ENCODE results near the gene LHX4. TPM values are rescaled to one million over a fixed set of nuclear protein-coding genes. Genes with fewer than 3 reads are reported as not detected.

LHX4 gene
- total and polyA plus RNA-seq, 4 donors: under 0.01 to 0.19 (median 0.05) TPM

DNA sequence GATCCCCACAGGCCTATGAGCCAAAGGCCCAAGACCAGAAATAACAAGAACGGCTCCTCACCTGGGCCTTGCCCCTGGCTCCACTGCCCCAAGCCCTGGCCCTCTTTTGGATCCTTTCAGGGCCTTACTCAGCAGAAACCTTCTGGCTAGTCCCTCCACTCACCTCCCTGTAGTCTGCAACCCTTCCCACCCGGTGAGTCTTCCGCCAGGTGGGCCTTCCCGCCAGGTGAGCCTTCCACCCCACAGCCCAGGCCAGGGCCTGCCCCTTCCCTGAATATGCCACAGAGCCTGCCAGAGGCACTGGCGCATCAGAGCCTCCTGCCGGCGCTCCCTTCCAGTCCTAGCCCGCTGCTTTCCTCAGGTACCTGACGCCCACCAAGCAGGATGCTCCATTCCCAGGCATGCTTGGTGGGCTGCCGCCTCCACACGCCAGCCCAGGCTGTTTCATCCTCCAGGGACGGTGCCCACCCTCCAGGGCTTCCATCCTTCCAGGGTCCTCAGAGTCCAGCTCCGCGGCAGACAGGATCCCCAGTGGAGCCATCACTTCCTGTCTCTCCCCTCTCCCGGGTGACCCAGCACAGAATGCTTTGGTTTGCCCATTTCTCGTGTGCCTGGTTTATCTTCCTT, 20.9 kb downstream of the LHX4 start (continued):
- TF ChIP-seq, protein P1, sequence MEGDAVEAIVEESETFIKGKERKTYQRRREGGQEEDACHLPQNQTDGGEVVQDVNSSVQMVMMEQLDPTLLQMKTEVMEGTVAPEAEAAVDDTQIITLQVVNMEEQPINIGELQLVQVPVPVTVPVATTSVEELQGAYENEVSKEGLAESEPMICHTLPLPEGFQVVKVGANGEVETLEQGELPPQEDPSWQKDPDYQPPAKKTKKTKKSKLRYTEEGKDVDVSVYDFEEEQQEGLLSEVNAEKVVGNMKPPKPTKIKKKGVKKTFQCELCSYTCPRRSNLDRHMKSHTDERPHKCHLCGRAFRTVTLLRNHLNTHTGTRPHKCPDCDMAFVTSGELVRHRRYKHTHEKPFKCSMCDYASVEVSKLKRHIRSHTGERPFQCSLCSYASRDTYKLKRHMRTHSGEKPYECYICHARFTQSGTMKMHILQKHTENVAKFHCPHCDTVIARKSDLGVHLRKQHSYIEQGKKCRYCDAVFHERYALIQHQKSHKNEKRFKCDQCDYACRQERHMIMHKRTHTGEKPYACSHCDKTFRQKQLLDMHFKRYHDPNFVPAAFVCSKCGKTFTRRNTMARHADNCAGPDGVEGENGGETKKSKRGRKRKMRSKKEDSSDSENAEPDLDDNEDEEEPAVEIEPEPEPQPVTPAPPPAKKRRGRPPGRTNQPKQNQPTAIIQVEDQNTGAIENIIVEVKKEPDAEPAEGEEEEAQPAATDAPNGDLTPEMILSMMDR (IDR thresholded peaks at IDR 0.05; ENCODE audit: low read depth, low read length, missing input control): no peak
- TF ChIP-seq SP1 (IDR thresholded peaks at IDR 0.05): no peak
- TF ChIP-seq YY1 (IDR thresholded peaks at IDR 0.05): no peak
- TF ChIP-seq FOXA1 (IDR thresholded peaks at IDR 0.05): no peak
- no peak for TF ChIP-seq HNF4A (conservative IDR thresholded peaks at IDR 0.05)
- TF ChIP-seq RAD21 (IDR thresholded peaks at IDR 0.05): no peak

DNA sequence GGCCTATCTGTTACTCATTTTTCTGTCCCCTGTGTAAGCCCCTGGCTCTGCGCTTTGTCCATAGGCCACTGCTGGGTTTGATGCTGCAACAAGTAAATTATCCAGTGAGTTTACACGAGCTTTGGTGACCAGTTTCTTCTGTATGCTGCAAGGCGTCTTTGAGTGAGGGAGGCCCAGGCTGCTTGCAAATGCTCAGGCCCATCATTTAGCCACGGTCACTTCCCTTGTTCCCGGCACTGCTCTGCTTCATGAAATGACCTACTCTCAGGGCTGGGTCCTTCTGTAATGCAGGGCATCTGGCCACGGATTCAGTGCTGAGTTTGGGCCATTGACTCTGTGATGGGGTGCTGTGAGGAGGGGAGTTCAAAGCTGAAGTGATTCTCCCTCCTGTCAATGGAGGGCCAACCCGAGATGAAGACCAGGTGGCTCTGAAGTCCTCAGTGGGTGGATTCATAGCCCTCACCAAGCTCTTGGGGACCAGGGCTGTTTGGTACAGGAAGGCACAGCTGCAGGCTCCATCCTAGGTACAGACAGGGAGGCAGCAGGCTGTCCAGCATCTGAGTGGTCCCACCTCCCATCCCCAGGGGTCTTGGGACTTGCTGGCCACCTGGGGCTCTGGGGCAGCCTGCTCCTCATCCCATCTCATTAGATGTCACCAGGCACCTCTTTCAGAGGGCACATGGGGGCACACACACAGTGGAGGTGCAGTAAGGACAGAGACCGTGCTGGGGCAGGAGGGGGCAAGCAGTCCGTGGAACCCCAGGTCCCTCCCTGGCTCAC, 21.7 kb downstream of the LHX4 start:
- DNase-seq (ENCODE audit: low spot score): no peak
- no peaks in the 10 kb centered on the region for H3K27me3 ChIP-seq (ENCODE audit: control insufficient read depth in 4 of 4, insufficient read depth in 4 of 4, low read length in 3 of 4)

More for the DNA sequence above, 21.7 kb downstream of the LHX4 start:
- H3K4me3 ChIP-seq (ENCODE audit: low read depth in 1 of 3, low read length in 3 of 3): no peak overlapping the region
- H3K9ac ChIP-seq (ENCODE audit: low read depth in 1 of 2, low read length in 2 of 2): no peak overlapping the region
- H3K4me1 ChIP-seq (ENCODE audit: control insufficient read depth in 4 of 4, insufficient read depth in 4 of 4, low read length in 3 of 4): no peaks in the 10 kb centered on the region
- no peak overlapping the region for H3K27ac ChIP-seq (ENCODE audit: low read depth in 1 of 2, low read length in 2 of 2)
- H3K36me3 ChIP-seq (ENCODE audit: control insufficient read depth in 4 of 4, insufficient read depth in 3 of 4, low read depth in 1 of 4, low read length in 3 of 4): no peaks in the 10 kb centered on the region
- 86% methylated on average over 9 of the region's 9 CpGs for WGBS
- no peak for TF ChIP-seq TAF1 (conservative IDR thresholded peaks at IDR 0.05)
- no peak for TF ChIP-seq HNF4G (IDR thresholded peaks at IDR 0.05)
- no peak for TF ChIP-seq RAD21 (IDR thresholded peaks at IDR 0.05)
- TF ChIP-seq, protein P2, sequence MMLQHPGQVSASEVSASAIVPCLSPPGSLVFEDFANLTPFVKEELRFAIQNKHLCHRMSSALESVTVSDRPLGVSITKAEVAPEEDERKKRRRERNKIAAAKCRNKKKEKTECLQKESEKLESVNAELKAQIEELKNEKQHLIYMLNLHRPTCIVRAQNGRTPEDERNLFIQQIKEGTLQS (IDR thresholded peaks at IDR 0.05): no peak
- TF ChIP-seq, protein P3, sequence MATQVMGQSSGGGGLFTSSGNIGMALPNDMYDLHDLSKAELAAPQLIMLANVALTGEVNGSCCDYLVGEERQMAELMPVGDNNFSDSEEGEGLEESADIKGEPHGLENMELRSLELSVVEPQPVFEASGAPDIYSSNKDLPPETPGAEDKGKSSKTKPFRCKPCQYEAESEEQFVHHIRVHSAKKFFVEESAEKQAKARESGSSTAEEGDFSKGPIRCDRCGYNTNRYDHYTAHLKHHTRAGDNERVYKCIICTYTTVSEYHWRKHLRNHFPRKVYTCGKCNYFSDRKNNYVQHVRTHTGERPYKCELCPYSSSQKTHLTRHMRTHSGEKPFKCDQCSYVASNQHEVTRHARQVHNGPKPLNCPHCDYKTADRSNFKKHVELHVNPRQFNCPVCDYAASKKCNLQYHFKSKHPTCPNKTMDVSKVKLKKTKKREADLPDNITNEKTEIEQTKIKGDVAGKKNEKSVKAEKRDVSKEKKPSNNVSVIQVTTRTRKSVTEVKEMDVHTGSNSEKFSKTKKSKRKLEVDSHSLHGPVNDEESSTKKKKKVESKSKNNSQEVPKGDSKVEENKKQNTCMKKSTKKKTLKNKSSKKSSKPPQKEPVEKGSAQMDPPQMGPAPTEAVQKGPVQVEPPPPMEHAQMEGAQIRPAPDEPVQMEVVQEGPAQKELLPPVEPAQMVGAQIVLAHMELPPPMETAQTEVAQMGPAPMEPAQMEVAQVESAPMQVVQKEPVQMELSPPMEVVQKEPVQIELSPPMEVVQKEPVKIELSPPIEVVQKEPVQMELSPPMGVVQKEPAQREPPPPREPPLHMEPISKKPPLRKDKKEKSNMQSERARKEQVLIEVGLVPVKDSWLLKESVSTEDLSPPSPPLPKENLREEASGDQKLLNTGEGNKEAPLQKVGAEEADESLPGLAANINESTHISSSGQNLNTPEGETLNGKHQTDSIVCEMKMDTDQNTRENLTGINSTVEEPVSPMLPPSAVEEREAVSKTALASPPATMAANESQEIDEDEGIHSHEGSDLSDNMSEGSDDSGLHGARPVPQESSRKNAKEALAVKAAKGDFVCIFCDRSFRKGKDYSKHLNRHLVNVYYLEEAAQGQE (IDR thresholded peaks at IDR 0.05): no peak
- TF ChIP-seq YY1 (IDR thresholded peaks at IDR 0.05): no peak
- TF ChIP-seq, protein P4, sequence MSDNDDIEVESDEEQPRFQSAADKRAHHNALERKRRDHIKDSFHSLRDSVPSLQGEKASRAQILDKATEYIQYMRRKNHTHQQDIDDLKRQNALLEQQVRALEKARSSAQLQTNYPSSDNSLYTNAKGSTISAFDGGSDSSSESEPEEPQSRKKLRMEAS (IDR thresholded peaks at IDR 0.05): no peak
- no peak for TF ChIP-seq RXRA (IDR thresholded peaks at IDR 0.05)
- TF ChIP-seq NR2F2 (IDR thresholded peaks at IDR 0.05): no peak
- no peak for TF ChIP-seq EGR1 (IDR thresholded peaks at IDR 0.05; ENCODE audit: low read depth in 2 of 2)
- TF ChIP-seq, protein P5, sequence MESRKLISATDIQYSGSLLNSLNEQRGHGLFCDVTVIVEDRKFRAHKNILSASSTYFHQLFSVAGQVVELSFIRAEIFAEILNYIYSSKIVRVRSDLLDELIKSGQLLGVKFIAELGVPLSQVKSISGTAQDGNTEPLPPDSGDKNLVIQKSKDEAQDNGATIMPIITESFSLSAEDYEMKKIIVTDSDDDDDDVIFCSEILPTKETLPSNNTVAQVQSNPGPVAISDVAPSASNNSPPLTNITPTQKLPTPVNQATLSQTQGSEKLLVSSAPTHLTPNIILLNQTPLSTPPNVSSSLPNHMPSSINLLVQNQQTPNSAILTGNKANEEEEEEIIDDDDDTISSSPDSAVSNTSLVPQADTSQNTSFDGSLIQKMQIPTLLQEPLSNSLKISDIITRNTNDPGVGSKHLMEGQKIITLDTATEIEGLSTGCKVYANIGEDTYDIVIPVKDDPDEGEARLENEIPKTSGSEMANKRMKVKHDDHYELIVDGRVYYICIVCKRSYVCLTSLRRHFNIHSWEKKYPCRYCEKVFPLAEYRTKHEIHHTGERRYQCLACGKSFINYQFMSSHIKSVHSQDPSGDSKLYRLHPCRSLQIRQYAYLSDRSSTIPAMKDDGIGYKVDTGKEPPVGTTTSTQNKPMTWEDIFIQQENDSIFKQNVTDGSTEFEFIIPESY (IDR thresholded peaks at IDR 0.05): no peak
- no peak for TF ChIP-seq SP1 (IDR thresholded peaks at IDR 0.05)
- no peak for TF ChIP-seq JUND (IDR thresholded peaks at IDR 0.05)
- TF ChIP-seq, protein P1 (IDR thresholded peaks at IDR 0.05; ENCODE audit: low read depth, low read length, missing input control): no peak
- TF ChIP-seq GABPA (IDR thresholded peaks at IDR 0.05 in 1 of 2, conservative IDR thresholded peaks at IDR 0.05 in 1 of 2): no peak
- TF ChIP-seq FOXA2 (IDR thresholded peaks at IDR 0.05): no peak
- no peak for TF ChIP-seq HNF4A (conservative IDR thresholded peaks at IDR 0.05)
- no peak for TF ChIP-seq FOXA1 (IDR thresholded peaks at IDR 0.05)
- H3K9me3 ChIP-seq (ENCODE audit: control insufficient read depth in 4 of 4, low read length in 3 of 4): no peaks in the 10 kb centered on the region

Measured in liver (tissue), 9 donors.